ENCODE data around the gene PPARG. TPM values are rescaled to one million over a fixed set of nuclear protein-coding genes. Genes with fewer than 3 reads are reported as not detected.

PPARG gene
- total and polyA plus RNA-seq, 8 donors, result 0.88 to 6.2 (median 2.2) TPM

- no peaks in the 10 kb centered on the region for H3K4me1 ChIP-seq
- no peak for FAIRE-seq
- TF ChIP-seq CTCF (IDR thresholded peaks at IDR 0.05), result no peak
These were observed 40.1 kb downstream of the PPARG start for GRCh38 chr3:12328837-12329462.

GRCh38 chr3:12334786-12335185 lies 45.9 kb downstream of the PPARG start:
- no peak for DNase-seq
- Histone ChIP-seq H3K4me1 (peaks cover 0 to 4% (median 0%) of the 10 kb centered on the region in 3 donors), H3K9me3 (no peaks in the 10 kb centered on the region), H3K36me3 (no peaks in the 10 kb centered on the region), H3K27me3 (no peaks in the 10 kb centered on the region), H3K4me3 (no peak overlapping the region), H3K27ac (no peak overlapping the region)
- intact Hi-C loops (cut with DNase I), result no loop called here
- 72 to 86% methylated on average over 3 of the region's 3 CpGs for WGBS, 2 donors
- TF ChIP-seq CTCF (IDR thresholded peaks at IDR 0.05), result no peak
- ATAC-seq, result no peak
- FAIRE-seq, result no peak

More at GRCh38 chr3:12328837-12329462, 40.1 kb downstream of the PPARG start:
- Histone ChIP-seq H3K9me3 (no peaks in the 10 kb centered on the region), H3K4me3 (no peak overlapping the region), H3K36me3 (no peaks in the 10 kb centered on the region), H3K27me3 (no peaks in the 10 kb centered on the region), H3K27ac (no peak overlapping the region)
- WGBS, 2 donors, result 56 to 63% methylated on average over 3 of the region's 3 CpGs
- DNase-seq (no peak), ATAC-seq (no peak)
- intact Hi-C loops (cut with DNase I), result no loop called here

GRCh38 chr3:12335421-12335820 lies 46.6 kb downstream of the PPARG start:
- Histone ChIP-seq H3K4me3 (no peak overlapping the region), H3K4me1 (peaks cover 0 to 4% (median 0%) of the 10 kb centered on the region in 3 donors), H3K27ac (no peak overlapping the region), H3K36me3 (no peaks in the 10 kb centered on the region), H3K9me3 (no peaks in the 10 kb centered on the region), H3K27me3 (no peaks in the 10 kb centered on the region)
- intact Hi-C loops (cut with DNase I), result no loop called here
- FAIRE-seq, result no peak
- 66 to 78% methylated on average over 3 of the region's 3 CpGs for WGBS, 2 donors
- no peak for TF ChIP-seq CTCF (IDR thresholded peaks at IDR 0.05)
- DNase-seq, result no peak
- ATAC-seq, result no peak

GRCh38 chr3:12336099-12336498 lies 47.2 kb downstream of the PPARG start:
- DNase-seq (no peak), ATAC-seq (no peak), FAIRE-seq (no peak)
- Histone ChIP-seq H3K27ac (no peak overlapping the region), H3K4me3 (no peak overlapping the region), H3K9me3 (no peaks in the 10 kb centered on the region), H3K36me3 (no peaks in the 10 kb centered on the region), H3K27me3 (no peaks in the 10 kb centered on the region), H3K4me1 (peaks cover 0 to 4% (median 0%) of the 10 kb centered on the region in 3 donors)
- TF ChIP-seq CTCF (IDR thresholded peaks at IDR 0.05), result no peak
- 79 to 92% methylated on average over 3 of the region's 3 CpGs for WGBS, 2 donors
- intact Hi-C loops (cut with DNase I), result no loop called here

Measured in pancreas (tissue), 10 donors.